CD14-positive monocyte (primary cell): ENCODE results near the gene NLRP9. TPM values are rescaled to one million over a fixed set of nuclear protein-coding genes. Genes with fewer than 3 reads are reported as not detected.

ENCODE experiments used
- DNase-seq, 3 donors: peaks; one replicate each; pipeline ENCODE4 v3.0.0-alpha.2; 2011 to 2022
- H2AFZ ChIP-seq: 2 replicates; pipeline ENCODE4 v1.6.0; 2012; ENCODE audit warnings: mild to moderate bottlenecking, low read depth, low read length, inconsistent platforms; ENCODE audit not compliant: insufficient read depth, poor library complexity, severe bottlenecking
- H3K27ac ChIP-seq, 2 donors: 1 replicate in 1 of 2; 2 replicates in 1 of 2; pipeline ENCODE4 v1.5.1; 2012 to 2013; ENCODE audit warnings: low read length in 2 of 2, control low read depth in 1 of 2, inconsistent platforms in 1 of 2, low read depth in 1 of 2, mild to moderate bottlenecking in 1 of 2
- H3K27me3 ChIP-seq, 2 donors: one replicate each; pipeline versions ENCODE4 v1.6.0 to v1.6.1; 2011 to 2013; ENCODE audit warnings: low read length in 2 of 2; ENCODE audit not compliant: control insufficient read depth in 2 of 2, insufficient read depth in 2 of 2
- H3K36me3 ChIP-seq, 2 donors: replicated peaks in 1 of 2; 1 replicate in 1 of 2; 2 replicates in 1 of 2; pipeline versions ENCODE4 v1.5.1 to v1.6.1; 2012 to 2013; ENCODE audit warnings: low read length in 2 of 2, control low read depth in 1 of 2, inconsistent platforms in 1 of 2, mild to moderate bottlenecking in 1 of 2; ENCODE audit not compliant: insufficient read depth in 2 of 2, control insufficient read depth in 1 of 2
- H3K4me1 ChIP-seq, 2 donors: 1 replicate in 1 of 2; 2 replicates in 1 of 2; pipeline versions ENCODE4 v1.5.1 to v1.6.1; 2012 to 2013; ENCODE audit warnings: low read length in 2 of 2, control low read depth in 1 of 2, inconsistent platforms in 1 of 2, mild to moderate bottlenecking in 1 of 2, moderate library complexity in 1 of 2; ENCODE audit not compliant: insufficient read depth in 2 of 2, control insufficient read depth in 1 of 2
- H3K4me2 ChIP-seq: replicated peaks from 2 replicates; pipeline ENCODE3; 2012; ENCODE audit warnings: low read length, moderate library complexity, mild to moderate bottlenecking; ENCODE audit not compliant: poor library complexity, severe bottlenecking; ENCODE audit errors: extremely low read depth
- H3K4me3 ChIP-seq, 3 experiments: fragments of 200-600 bp in 1 of 3; sonication (generic) in 1 of 3; replicated peaks in 1 of 3; 1 replicate in 2 of 3; 2 replicates in 1 of 3; pipeline ENCODE4 v1.5.1; 2011 to 2013; ENCODE audit warnings: low read length in 3 of 3, mild to moderate bottlenecking in 3 of 3, control low read depth in 2 of 3, low read depth in 2 of 3, inconsistent platforms in 1 of 3, moderate library complexity in 1 of 3
- H3K79me2 ChIP-seq: 2 replicates; pipeline ENCODE4 v1.6.0; 2012; ENCODE audit warnings: mild to moderate bottlenecking, control low read depth, inconsistent platforms, low read length, moderate library complexity; ENCODE audit not compliant: insufficient read depth
- H3K9ac ChIP-seq: 2 replicates; pipeline ENCODE4 v1.6.0; 2017; ENCODE audit warnings: low read length, mild to moderate bottlenecking; ENCODE audit not compliant: insufficient read depth, poor library complexity, severe bottlenecking
- H3K9me3 ChIP-seq, 2 donors: replicated peaks in 1 of 2; 1 replicate in 1 of 2; 2 replicates in 1 of 2; pipeline versions ENCODE4 v1.5.1 to v1.6.1; 2012 to 2013; ENCODE audit warnings: low read length in 2 of 2, control low read depth in 1 of 2; ENCODE audit not compliant: control insufficient read depth in 1 of 2, insufficient read depth in 1 of 2
- H4K20me1 ChIP-seq: 2 replicates; pipeline ENCODE4 v1.6.0; 2012; ENCODE audit warnings: mild to moderate bottlenecking, low read length, control low read depth, moderate library complexity; ENCODE audit not compliant: insufficient read depth
- H3K27ac Mint-ChIP-seq, 7 donors: one replicate each; pipeline ENCODE4 v1.8.0; 2020; ENCODE audit warnings: mild to moderate bottlenecking in 7 of 7, mixed read lengths in 7 of 7, moderate library complexity in 6 of 7, inconsistent platforms in 2 of 7
- H3K27me3 Mint-ChIP-seq, 3 donors: one replicate each; pipeline ENCODE4 v1.8.0; 2021 to 2022; ENCODE audit warnings: low read depth in 3 of 3, mild to moderate bottlenecking in 3 of 3, mixed read lengths in 3 of 3, moderate library complexity in 3 of 3, inconsistent platforms in 1 of 3
- H3K36me3 Mint-ChIP-seq, 2 donors: one replicate each; pipeline ENCODE4 v1.8.0; 2020; ENCODE audit warnings: mixed read lengths in 2 of 2, inconsistent platforms in 1 of 2, mild to moderate bottlenecking in 1 of 2
- H3K4me1 Mint-ChIP-seq: one replicate; pipeline ENCODE4 v1.8.0; 2020; ENCODE audit warnings: mild to moderate bottlenecking, mixed read lengths
- H3K4me3 Mint-ChIP-seq, 2 donors: one replicate each; pipeline ENCODE4 v1.8.0; 2020; ENCODE audit warnings: mild to moderate bottlenecking in 2 of 2, mixed read lengths in 2 of 2, moderate library complexity in 1 of 2
- H3K9me3 Mint-ChIP-seq, 7 donors: one replicate each; pipeline ENCODE4 v1.8.0; 2020 to 2022; ENCODE audit warnings: mixed read lengths in 7 of 7, mild to moderate bottlenecking in 6 of 7, moderate library complexity in 6 of 7, inconsistent platforms in 2 of 7
- WGBS: methylation state at CpG from one replicate; pipeline ENCODE4 v1.1.5; 2013; ENCODE audit warnings: missing lambda C conversion rate; ENCODE audit not compliant: insufficient coverage; 5-methylcytosine and 5-hydroxymethylcytosine counted together
- intact Hi-C, 2 donors: fragments of 100-400 bp; cut with micrococcal nuclease; formaldehyde crosslinking; loops; one replicate each; pipeline versions ENCODE4 v1.15.0 to v1.15.1; 2023
- polyA plus RNA-seq, 3 donors: library from polyadenylated mRNA; depleted of rRNA in 1 of 3; unstranded in 2 of 3; stranded (reverse) in 1 of 3; fragments of 300-500 nt in 2 of 3; fragments of >200 nt in 1 of 3; fragmentation: Illumina TruSeq in 2 of 3; gene quantifications; 1 replicate in 2 of 3; 2 replicates in 1 of 3; pipeline ENCODE4 v1.2.3, GENCODE V29; 2012 to 2021
- TF ChIP-seq, protein P1 (sequence below): fragments of 200-600 bp; IDR thresholded peaks from one replicate; pipeline ENCODE4 v1.8.0; 2022; ENCODE audit warnings: antibody characterized with exemption, mild to moderate bottlenecking

Gene NLRP9
- polyA plus RNA-seq, 3 donors = not detected

- Histone ChIP-seq H3K27me3 (no peaks in the 10 kb centered on the region), H3K79me2 (peaks cover 74% of the 10 kb centered on the region), H3K4me3 (no peak overlapping the region), H3K9me3 (no peaks in the 10 kb centered on the region), H3K4me1 (peaks cover 0 to 2% of the 10 kb centered on the region in 2 donors), H3K4me2 (no peak overlapping the region), H4K20me1 (peaks cover 96% of the 10 kb centered on the region), H2AFZ (no peak overlapping the region), H3K27ac (no peak overlapping the region), H3K36me3 (peaks cover 87 to 94% of the 10 kb centered on the region in 2 donors), H3K9ac (no peak overlapping the region)
- DNase-seq = no peak
- H3K4me3 Mint-ChIP-seq = no peak overlapping the region
- intact Hi-C loops = no loop called here
- peaks cover 66 to 95% of the 10 kb centered on the region in 2 donors for H3K36me3 Mint-ChIP-seq
- WGBS = 88% methylated on average over 5 of the region's 6 CpGs
- H3K27ac Mint-ChIP-seq = peak overlapping the region in 2 of 7 donors; percentile 51 to 84
- peaks cover 3% of the 10 kb centered on the region for H3K4me1 Mint-ChIP-seq
- H3K27me3 Mint-ChIP-seq = no peaks in the 10 kb centered on the region
- no peaks in the 10 kb centered on the region for H3K9me3 Mint-ChIP-seq
- TF ChIP-seq, protein P1, sequence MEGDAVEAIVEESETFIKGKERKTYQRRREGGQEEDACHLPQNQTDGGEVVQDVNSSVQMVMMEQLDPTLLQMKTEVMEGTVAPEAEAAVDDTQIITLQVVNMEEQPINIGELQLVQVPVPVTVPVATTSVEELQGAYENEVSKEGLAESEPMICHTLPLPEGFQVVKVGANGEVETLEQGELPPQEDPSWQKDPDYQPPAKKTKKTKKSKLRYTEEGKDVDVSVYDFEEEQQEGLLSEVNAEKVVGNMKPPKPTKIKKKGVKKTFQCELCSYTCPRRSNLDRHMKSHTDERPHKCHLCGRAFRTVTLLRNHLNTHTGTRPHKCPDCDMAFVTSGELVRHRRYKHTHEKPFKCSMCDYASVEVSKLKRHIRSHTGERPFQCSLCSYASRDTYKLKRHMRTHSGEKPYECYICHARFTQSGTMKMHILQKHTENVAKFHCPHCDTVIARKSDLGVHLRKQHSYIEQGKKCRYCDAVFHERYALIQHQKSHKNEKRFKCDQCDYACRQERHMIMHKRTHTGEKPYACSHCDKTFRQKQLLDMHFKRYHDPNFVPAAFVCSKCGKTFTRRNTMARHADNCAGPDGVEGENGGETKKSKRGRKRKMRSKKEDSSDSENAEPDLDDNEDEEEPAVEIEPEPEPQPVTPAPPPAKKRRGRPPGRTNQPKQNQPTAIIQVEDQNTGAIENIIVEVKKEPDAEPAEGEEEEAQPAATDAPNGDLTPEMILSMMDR = no peak
Measured at GRCh38 chr19:55685776-55686175, 52.4 kb downstream of the NLRP9 start.

GRCh38 chr19:55684946-55685681 lies 53.1 kb downstream of the NLRP9 start:
- 98% methylated on average over 60 of the region's 60 CpGs for WGBS
- Histone ChIP-seq H3K4me3 (no peak overlapping the region), H3K79me2 (peaks cover 80% of the 10 kb centered on the region), H3K9ac (no peak overlapping the region), H3K4me2 (no peak overlapping the region), H3K9me3 (no peaks in the 10 kb centered on the region), H3K27ac (no peak overlapping the region), H3K4me1 (peaks cover 4 to 9% of the 10 kb centered on the region in 2 donors), H3K36me3 (peaks cover 87 to 94% of the 10 kb centered on the region in 2 donors), H3K27me3 (no peaks in the 10 kb centered on the region), H2AFZ (no peak overlapping the region), H4K20me1 (peaks cover 96% of the 10 kb centered on the region)
- H3K4me1 Mint-ChIP-seq = peaks cover 9% of the 10 kb centered on the region
- H3K9me3 Mint-ChIP-seq = no peaks in the 10 kb centered on the region
- intact Hi-C loops = no loop called here
- TF ChIP-seq, protein P1 = no peak
- no peaks in the 10 kb centered on the region for H3K27me3 Mint-ChIP-seq
- H3K4me3 Mint-ChIP-seq = no peak overlapping the region
- peak overlapping the region in 2 of 7 donors; percentile 11 to 21 for H3K27ac Mint-ChIP-seq
- H3K36me3 Mint-ChIP-seq = peaks cover 68 to 95% of the 10 kb centered on the region in 2 donors
- DNase-seq = no peak
